ENCODE measurements around the gene SUPT4H1. TPM values are rescaled to one million over a fixed set of nuclear protein-coding genes. Genes with fewer than 3 reads are reported as not detected.

The SUPT4H1 gene
- total and polyA plus RNA-seq, 7 donors: 50.5 to 114 (median 65.3) TPM

- DNase-seq: no peak
- intact Hi-C loops (cut with DNase I): no loop called here
- Histone ChIP-seq H3K36me3 (no peaks in the 10 kb centered on the region), H3K27ac (no peak overlapping the region), H3K4me3 (no peak overlapping the region), H3K27me3 (no peaks in the 10 kb centered on the region), H3K4me1 (no peaks in the 10 kb centered on the region), H3K9me3 (no peaks in the 10 kb centered on the region)
- TF ChIP-seq EP300 (IDR thresholded peaks at IDR 0.05) (no peak), CTCF (IDR thresholded peaks at IDR 0.05) (no peak), POLR2A (IDR thresholded peaks at IDR 0.05) (no peak), POLR2AphosphoS5 (IDR thresholded peaks at IDR 0.05) (no peak)
- 38 to 78% methylated on average over 9 of the region's 9 CpGs for WGBS, 2 donors
Observed at GRCh38 chr17:58370716-58371115, 18.7 kb upstream of the SUPT4H1 start.

- 45 to 83% methylated on average over 5 of the region's 5 CpGs for WGBS, 2 donors
Observed at GRCh38 chr17:58370309-58370708, 18.3 kb upstream of the SUPT4H1 start.

DNA sequence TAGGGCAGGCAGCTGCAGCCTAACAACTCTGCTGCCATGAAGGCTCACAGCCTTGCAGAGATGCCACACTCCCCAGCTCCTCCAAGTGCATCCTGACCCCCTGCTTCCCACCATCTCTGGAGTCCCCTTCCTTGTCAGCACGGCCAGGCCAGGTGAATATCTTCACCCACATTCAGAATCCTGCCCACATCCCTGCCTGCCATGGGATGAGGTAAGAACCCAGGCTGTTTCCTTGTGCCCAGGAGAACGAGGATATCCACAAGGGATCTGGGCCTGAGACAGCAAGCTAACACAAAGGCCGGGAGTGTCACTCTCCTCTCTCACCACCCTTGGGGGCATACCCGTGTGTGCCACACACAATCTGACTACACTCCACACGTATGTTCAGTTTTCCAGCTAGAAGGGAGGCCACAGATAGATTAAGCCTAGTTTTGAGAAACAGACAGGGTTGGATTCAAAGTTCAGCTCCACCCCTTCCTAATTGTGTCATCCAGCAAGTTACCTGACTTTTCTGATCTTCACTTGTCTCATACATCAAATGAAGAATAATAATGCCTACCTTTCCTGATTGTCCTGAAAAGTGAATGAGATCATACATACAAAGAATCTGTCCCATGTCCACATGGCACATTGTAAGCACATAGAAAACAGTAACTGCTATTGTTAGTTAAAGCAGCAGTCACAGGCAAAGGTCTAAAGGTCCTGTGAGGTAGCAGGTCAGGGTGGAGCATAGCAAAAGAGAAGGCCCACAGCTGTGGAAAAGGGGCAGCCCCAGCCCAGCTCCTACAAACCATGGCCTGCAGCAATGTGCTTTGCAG lies 17.4 kb upstream of the SUPT4H1 start:
- Histone ChIP-seq H3K9me3 (no peaks in the 10 kb centered on the region), H3K36me3 (no peaks in the 10 kb centered on the region), H3K27ac (no peak overlapping the region), H3K27me3 (no peaks in the 10 kb centered on the region), H3K4me1 (no peaks in the 10 kb centered on the region), H3K4me3 (no peak overlapping the region)
- TF ChIP-seq POLR2A (IDR thresholded peaks at IDR 0.05): no peak
- no peak for TF ChIP-seq CTCF (IDR thresholded peaks at IDR 0.05)
- no peak for TF ChIP-seq POLR2AphosphoS5 (IDR thresholded peaks at IDR 0.05)
- no peak for TF ChIP-seq EP300 (IDR thresholded peaks at IDR 0.05)
- WGBS, 2 donors: 13 to 66% methylated on average over 5 of the region's 5 CpGs
- DNase-seq: no peak
- intact Hi-C loops (cut with DNase I): no loop called here

More at GRCh38 chr17:58370309-58370708, 18.3 kb upstream of the SUPT4H1 start:
- no peaks in the 10 kb centered on the region for H3K27me3 ChIP-seq
- no peak overlapping the region for H3K4me3 ChIP-seq
- DNase-seq: no peak
- no peak overlapping the region for H3K27ac ChIP-seq
- no peaks in the 10 kb centered on the region for H3K36me3 ChIP-seq
- intact Hi-C loops (cut with DNase I): no loop called here
- H3K9me3 ChIP-seq: no peaks in the 10 kb centered on the region
- no peaks in the 10 kb centered on the region for H3K4me1 ChIP-seq
- TF ChIP-seq POLR2AphosphoS5 (IDR thresholded peaks at IDR 0.05) (no peak), CTCF (IDR thresholded peaks at IDR 0.05) (no peak), POLR2A (IDR thresholded peaks at IDR 0.05) (no peak), EP300 (IDR thresholded peaks at IDR 0.05) (no peak)

DNA sequence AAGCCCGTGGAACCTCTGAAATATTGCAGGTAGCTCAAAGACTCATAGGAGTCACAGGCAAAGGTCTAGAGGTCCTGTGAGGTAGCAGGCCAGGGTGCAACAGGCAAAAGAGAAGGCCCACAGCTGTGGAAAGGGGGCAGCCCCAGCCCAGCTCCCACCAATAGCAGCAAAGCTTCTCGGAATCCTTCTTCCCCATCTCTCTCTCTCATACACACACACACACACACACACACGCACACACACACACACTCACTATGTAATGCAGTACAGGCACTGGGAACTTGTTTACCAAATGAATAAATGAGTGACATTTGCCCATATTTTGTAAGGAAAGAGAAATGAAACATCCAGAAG lies 16.8 kb upstream of the SUPT4H1 start:
- TF ChIP-seq POLR2AphosphoS5 (IDR thresholded peaks at IDR 0.05) (no peak), EP300 (IDR thresholded peaks at IDR 0.05) (no peak)
- H3K27me3 ChIP-seq: no peaks in the 10 kb centered on the region
- DNase-seq: no peak
- H3K4me3 ChIP-seq: no peak overlapping the region
- intact Hi-C loops (cut with DNase I): no loop called here
- no peak overlapping the region for H3K27ac ChIP-seq
- WGBS, 2 donors: 42 to 57% methylated on average over 3 of the region's 3 CpGs
- H3K36me3 ChIP-seq: no peaks in the 10 kb centered on the region
- H3K4me1 ChIP-seq: no peaks in the 10 kb centered on the region
- H3K9me3 ChIP-seq: no peaks in the 10 kb centered on the region

GRCh38 chr17:58367461-58367860 lies 15.5 kb upstream of the SUPT4H1 start:
- no peaks in the 10 kb centered on the region for H3K4me1 ChIP-seq
- WGBS, 2 donors: 83 to 94% methylated on average over 3 of the region's 3 CpGs
- no peak overlapping the region for H3K4me3 ChIP-seq
- H3K27ac ChIP-seq: no peak overlapping the region
- no peaks in the 10 kb centered on the region for H3K36me3 ChIP-seq
- TF ChIP-seq EP300 (IDR thresholded peaks at IDR 0.05) (no peak), CTCF (IDR thresholded peaks at IDR 0.05) (no peak), POLR2AphosphoS5 (IDR thresholded peaks at IDR 0.05) (no peak), POLR2A (IDR thresholded peaks at IDR 0.05) (no peak)
- H3K27me3 ChIP-seq: no peaks in the 10 kb centered on the region
- DNase-seq: no peak
- no peaks in the 10 kb centered on the region for H3K9me3 ChIP-seq
- intact Hi-C loops (cut with DNase I): no loop called here

Measured in sigmoid colon (tissue), 7 donors.